ENCODE results near the gene OR10G7.
"Not testable (repeated sequence)": the region's sequence is repeated elsewhere in the genome, so short reads cannot be mapped to it uniquely, and the experiment has no call there.

The OR10G7 gene

GRCh38 chr11:124039557-124039956 is 1.6 kb downstream of the OR10G7 start:
- DNase-seq (ENCODE audit: low spot score): no peak

- no peak for DNase-seq (ENCODE audit: low spot score)
Observed at GRCh38 chr11:124036666-124037065, 4.5 kb downstream of the OR10G7 start.

- DNase-seq (ENCODE audit: low spot score): no peak
Observed at GRCh38 chr11:124026498-124026897, 14.6 kb downstream of the OR10G7 start, which contains the start of gene OR10G8. Gene OR10G8, plus strand, starts transcription at chr11:124026798. Its CDS starts 2,825 bp downstream, at chr11:124029623.

- not testable (repeated sequence) for DNase-seq (ENCODE audit: low spot score)
Observed at GRCh38 chr11:124015837-124016236, 25.3 kb downstream of the OR10G7 start.

GRCh38 chr11:124012697-124013096 is 28.4 kb downstream of the OR10G7 start, which contains the start of gene OR10G4:
Gene OR10G4, plus strand, starts transcription at chr11:124012997. Its CDS starts 2,578 bp downstream, at chr11:124015575.
- no peak for DNase-seq (ENCODE audit: low spot score)

GRCh38 chr11:123995119-123995518 is 46.0 kb downstream of the OR10G7 start, which contains the start of gene OR10G6:
Gene OR10G6, minus strand, starts transcription at chr11:123995161. Its CDS starts 0 bp downstream, at chr11:123995161.
- no peak for DNase-seq (ENCODE audit: low spot score)

Measured in putamen (tissue), 1 donor.